Activated naive CD8-positive, alpha-beta T cell treated with anti-CD3 and anti-CD28 coated beads, Interleukin-2, amount 50 U/mL, for 24 hours (primary cell): ENCODE measurements around the gene AK9.
"Not testable (repeated sequence)": the region's sequence is repeated elsewhere in the genome, so short reads cannot be mapped to it uniquely, and the experiment has no call there.

ENCODE experiments used
- ATAC-seq: fragments of 150-1000 bp; cut with Tn5 transposase; one replicate; pipeline ENCODE4 v1.10.0; 2021
- DNase-seq: peaks from one replicate; pipeline ENCODE4 v3.0.0; 2021
- H3K27ac Mint-ChIP-seq: one replicate; pipeline ENCODE4 v1.8.0; 2021; ENCODE audit warnings: mild to moderate bottlenecking, mixed read lengths
- H3K27me3 Mint-ChIP-seq: one replicate; pipeline ENCODE4 v1.8.0; 2021; ENCODE audit warnings: mixed read lengths
- H3K36me3 Mint-ChIP-seq: one replicate; pipeline ENCODE4 v1.8.0; 2021; ENCODE audit warnings: low read depth, mixed read lengths
- H3K4me1 Mint-ChIP-seq: one replicate; pipeline ENCODE4 v1.8.0; 2021; ENCODE audit warnings: mixed read lengths
- H3K4me3 Mint-ChIP-seq: one replicate; pipeline ENCODE4 v1.8.0; 2021; ENCODE audit warnings: mild to moderate bottlenecking, moderate library complexity, mixed read lengths
- H3K9me3 Mint-ChIP-seq: one replicate; pipeline ENCODE4 v1.8.0; 2021; ENCODE audit warnings: mixed read lengths

AK9 gene

GRCh38 chr6:109625199-109625598, 65.8 kb downstream of the AK9 start:
- peaks cover 17% of the 10 kb centered on the region for H3K4me1 Mint-ChIP-seq
- H3K9me3 Mint-ChIP-seq: peaks cover 25% of the 10 kb centered on the region
- DNase-seq (no peak), ATAC-seq (no peak)
- H3K27me3 Mint-ChIP-seq: no peaks in the 10 kb centered on the region
- no peak overlapping the region for H3K27ac Mint-ChIP-seq
- no peak overlapping the region for H3K4me3 Mint-ChIP-seq
- peaks cover 6% of the 10 kb centered on the region for H3K36me3 Mint-ChIP-seq

- ATAC-seq (no peak), DNase-seq (no peak)
- Mint-ChIP-seq H3K4me3 (no peak overlapping the region), H3K36me3 (peaks cover 6% of the 10 kb centered on the region), H3K27ac (no peak overlapping the region), H3K4me1 (peaks cover 8% of the 10 kb centered on the region), H3K9me3 (peaks cover 24% of the 10 kb centered on the region), H3K27me3 (no peaks in the 10 kb centered on the region)
Measured at GRCh38 chr6:109623288-109623687, 67.7 kb downstream of the AK9 start.

- H3K9me3 Mint-ChIP-seq: no peaks in the 10 kb centered on the region
- peaks cover 4% of the 10 kb centered on the region for H3K4me1 Mint-ChIP-seq
- DNase-seq (no peak), ATAC-seq (no peak)
- H3K36me3 Mint-ChIP-seq: peaks cover 16% of the 10 kb centered on the region
- H3K27me3 Mint-ChIP-seq: no peaks in the 10 kb centered on the region
- no peak overlapping the region for H3K4me3 Mint-ChIP-seq
- no peak overlapping the region for H3K27ac Mint-ChIP-seq
Measured at GRCh38 chr6:109612268-109612667, 78.7 kb downstream of the AK9 start.

GRCh38 chr6:109611502-109611901, 79.5 kb downstream of the AK9 start:
- H3K4me1 Mint-ChIP-seq: peaks cover 4% of the 10 kb centered on the region
- no peak overlapping the region for H3K4me3 Mint-ChIP-seq
- peaks cover 16% of the 10 kb centered on the region for H3K36me3 Mint-ChIP-seq

DNA sequence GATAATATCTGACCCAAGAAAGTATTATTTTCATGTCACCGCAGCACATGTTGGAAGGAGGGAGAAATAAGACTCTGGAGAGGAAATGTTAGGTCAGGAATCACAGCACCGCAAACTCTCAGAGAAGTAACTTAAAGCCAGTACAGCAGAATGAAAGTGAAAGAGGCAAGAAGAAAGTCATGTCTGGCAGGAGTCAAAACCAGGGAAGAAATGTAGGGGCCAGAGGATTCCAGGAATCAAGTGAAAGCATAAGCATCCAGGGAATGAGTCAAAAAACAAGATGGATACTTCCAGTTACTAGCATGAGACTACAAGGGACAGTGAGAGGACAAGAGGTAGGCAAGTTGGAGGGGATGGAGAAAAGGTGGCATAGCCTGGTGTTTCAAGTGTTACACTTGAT, 80.4 kb downstream of the AK9 start:
- Mint-ChIP-seq H3K36me3 (peaks cover 18% of the 10 kb centered on the region), H3K4me1 (peaks cover 4% of the 10 kb centered on the region), H3K9me3 (no peaks in the 10 kb centered on the region), H3K27ac (no peak overlapping the region), H3K4me3 (no peak overlapping the region), H3K27me3 (no peaks in the 10 kb centered on the region)
- DNase-seq (no peak), ATAC-seq (no peak)

More at GRCh38 chr6:109611502-109611901, 79.5 kb downstream of the AK9 start:
- Mint-ChIP-seq H3K27ac (no peak overlapping the region), H3K9me3 (no peaks in the 10 kb centered on the region), H3K27me3 (no peaks in the 10 kb centered on the region)
- DNase-seq (no peak), ATAC-seq (no peak)

DNA sequence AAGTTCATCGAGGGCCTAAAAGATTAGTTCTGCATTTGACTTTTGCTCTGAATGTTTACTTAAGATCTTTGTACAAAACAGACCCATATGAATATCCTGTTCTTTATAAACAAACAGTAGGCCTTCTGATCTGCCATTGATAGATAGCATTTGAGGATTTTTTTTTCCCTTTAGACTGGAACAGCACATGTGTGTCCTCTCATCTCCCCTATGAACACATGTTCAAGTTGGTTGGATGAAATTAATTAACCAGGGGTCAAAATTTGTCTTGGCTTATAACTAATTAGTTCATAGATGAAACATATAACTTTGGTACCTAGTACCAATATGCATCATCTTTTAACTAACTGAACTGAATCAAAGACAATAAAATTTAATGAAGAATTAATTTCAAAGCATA, 81.3 kb downstream of the AK9 start:
- H3K9me3 Mint-ChIP-seq: no peaks in the 10 kb centered on the region
- peaks cover 4% of the 10 kb centered on the region for H3K4me1 Mint-ChIP-seq
- H3K27me3 Mint-ChIP-seq: no peaks in the 10 kb centered on the region
- DNase-seq (no peak), ATAC-seq (no peak)
- no peak overlapping the region for H3K4me3 Mint-ChIP-seq
- no peak overlapping the region for H3K27ac Mint-ChIP-seq
- H3K36me3 Mint-ChIP-seq: peaks cover 18% of the 10 kb centered on the region

GRCh38 chr6:109606359-109606758, 84.6 kb downstream of the AK9 start:
- Mint-ChIP-seq H3K9me3 (peaks cover 5% of the 10 kb centered on the region), H3K36me3 (peaks cover 17% of the 10 kb centered on the region)
- no peak for ATAC-seq

GRCh38 chr6:109595998-109596397, 95.0 kb downstream of the AK9 start:
- no peak overlapping the region for H3K27ac Mint-ChIP-seq
- DNase-seq: peak; percentile 5
- peaks cover under 1% of the 10 kb centered on the region for H3K4me1 Mint-ChIP-seq
- no peak overlapping the region for H3K4me3 Mint-ChIP-seq
- no peak for ATAC-seq
- no peaks in the 10 kb centered on the region for H3K27me3 Mint-ChIP-seq
- H3K9me3 Mint-ChIP-seq: peaks cover 22% of the 10 kb centered on the region
- H3K36me3 Mint-ChIP-seq: peaks cover 6% of the 10 kb centered on the region

More at GRCh38 chr6:109606359-109606758, 84.6 kb downstream of the AK9 start:
- no peak for DNase-seq
- Mint-ChIP-seq H3K4me1 (peaks cover 4% of the 10 kb centered on the region), H3K27ac (no peak overlapping the region), H3K4me3 (no peak overlapping the region), H3K27me3 (no peaks in the 10 kb centered on the region)

DNA sequence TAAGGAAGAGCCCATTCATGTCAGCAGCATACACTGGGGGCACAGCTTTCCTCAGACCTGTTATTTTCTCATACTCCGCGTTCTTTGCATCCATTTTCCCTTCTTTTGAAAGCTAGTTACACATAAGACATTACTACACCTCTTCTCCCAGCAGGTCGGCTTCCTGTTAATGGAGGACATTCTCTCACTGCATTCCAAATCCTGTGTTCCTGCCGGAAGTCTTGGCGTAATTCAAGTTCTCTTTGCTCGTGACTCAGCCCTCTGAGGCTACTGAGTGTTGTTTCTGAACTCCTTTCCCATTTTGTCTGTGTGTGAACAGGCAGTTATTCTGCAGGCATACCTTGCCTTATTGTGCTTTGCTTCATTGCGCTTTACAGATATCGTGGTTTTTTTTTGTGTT, 110.5 kb downstream of the AK9 start:
- no peak for DNase-seq
- H3K27ac Mint-ChIP-seq: no peak overlapping the region
- peaks cover 4% of the 10 kb centered on the region for H3K36me3 Mint-ChIP-seq
- H3K9me3 Mint-ChIP-seq: no peaks in the 10 kb centered on the region
- no peak overlapping the region for H3K4me3 Mint-ChIP-seq
- H3K4me1 Mint-ChIP-seq: no peaks in the 10 kb centered on the region
- ATAC-seq: no peak
- no peaks in the 10 kb centered on the region for H3K27me3 Mint-ChIP-seq

DNA sequence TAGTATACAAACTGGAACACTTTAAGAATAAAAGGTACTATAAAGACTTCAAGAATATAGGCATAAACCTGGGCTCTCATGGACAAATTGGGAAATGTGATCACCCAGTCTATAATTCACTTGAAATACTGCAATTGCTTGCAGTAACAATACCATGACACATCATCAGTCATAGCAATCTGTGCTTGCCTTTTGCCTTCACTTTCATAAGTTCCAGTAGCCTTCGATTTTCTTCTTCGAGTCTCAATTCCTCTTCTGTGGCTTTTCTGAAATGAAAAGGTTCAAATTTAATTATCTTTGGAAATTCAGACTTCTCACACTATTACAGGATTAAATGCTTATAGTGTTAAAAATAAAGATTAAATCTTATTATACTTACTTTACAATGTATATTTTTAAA, 111.6 kb downstream of the AK9 start:
- Mint-ChIP-seq H3K4me1 (no peaks in the 10 kb centered on the region), H3K27me3 (no peaks in the 10 kb centered on the region), H3K36me3 (peaks cover 4% of the 10 kb centered on the region), H3K9me3 (no peaks in the 10 kb centered on the region), H3K4me3 (no peak overlapping the region), H3K27ac (no peak overlapping the region)
- ATAC-seq: no peak
- DNase-seq: no peak

DNA sequence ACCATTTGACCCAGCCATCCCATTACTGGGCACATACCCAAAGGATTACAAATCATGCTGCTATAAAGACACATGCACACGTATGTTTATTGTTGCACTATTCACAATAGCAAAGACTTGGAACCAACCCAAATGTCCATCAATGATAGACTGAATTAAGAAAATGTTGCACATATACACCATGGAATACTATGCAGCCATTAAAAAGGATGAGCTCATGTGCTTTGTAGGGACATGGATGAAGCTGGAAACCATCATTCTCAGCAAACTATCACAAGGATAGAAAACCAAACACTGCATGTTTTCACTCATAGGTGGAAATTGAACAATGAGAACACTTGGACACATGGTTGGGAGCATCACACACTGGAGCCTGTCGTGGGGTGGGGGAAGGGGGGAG, 121.1 kb downstream of the AK9 start:
- ATAC-seq, H3K27me3 Mint-ChIP-seq, H3K4me3 Mint-ChIP-seq, DNase-seq, H3K9me3 Mint-ChIP-seq, H3K36me3 Mint-ChIP-seq, H3K4me1 Mint-ChIP-seq, H3K27ac Mint-ChIP-seq: not testable (repeated sequence)

- ATAC-seq (no peak), DNase-seq (no peak)
- Mint-ChIP-seq H3K27me3 (no peaks in the 10 kb centered on the region), H3K36me3 (peaks cover 17% of the 10 kb centered on the region), H3K4me3 (no peak overlapping the region), H3K27ac (no peak overlapping the region), H3K9me3 (peaks cover 12% of the 10 kb centered on the region), H3K4me1 (no peaks in the 10 kb centered on the region)
Measured at GRCh38 chr6:109561844-109562243, 129.2 kb downstream of the AK9 start.

DNA sequence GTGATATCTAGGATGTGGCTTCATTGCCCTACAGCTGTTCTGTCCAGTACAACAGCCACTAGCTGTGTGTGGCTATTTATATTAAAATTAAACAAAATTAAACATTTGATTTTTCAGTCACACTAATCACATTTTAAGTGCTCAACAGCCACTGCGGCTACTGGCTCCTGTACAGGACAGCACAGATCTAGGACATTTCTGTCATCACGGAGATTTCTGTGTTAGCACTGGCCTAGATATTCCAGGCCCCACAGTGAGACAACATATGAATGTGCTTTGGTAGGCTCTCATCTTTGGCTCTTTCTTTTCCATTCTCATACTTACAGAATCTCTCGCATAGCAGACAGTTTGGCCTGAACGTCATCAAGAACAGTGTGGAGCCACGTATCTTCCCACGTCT, 159.6 kb downstream of the AK9 start:
- no peak overlapping the region for H3K27ac Mint-ChIP-seq
- H3K4me1 Mint-ChIP-seq: no peaks in the 10 kb centered on the region
- ATAC-seq (no peak), DNase-seq (no peak)
- H3K36me3 Mint-ChIP-seq: no peaks in the 10 kb centered on the region
- no peaks in the 10 kb centered on the region for H3K9me3 Mint-ChIP-seq
- no peaks in the 10 kb centered on the region for H3K27me3 Mint-ChIP-seq
- H3K4me3 Mint-ChIP-seq: no peak overlapping the region

GRCh38 chr6:109527989-109528388, 163.0 kb downstream of the AK9 start:
- Mint-ChIP-seq H3K4me3 (no peak overlapping the region), H3K36me3 (peaks cover 6% of the 10 kb centered on the region), H3K9me3 (no peaks in the 10 kb centered on the region), H3K27ac (no peak overlapping the region), H3K27me3 (no peaks in the 10 kb centered on the region), H3K4me1 (no peaks in the 10 kb centered on the region)
- no peak for DNase-seq
- ATAC-seq: no peak

DNA sequence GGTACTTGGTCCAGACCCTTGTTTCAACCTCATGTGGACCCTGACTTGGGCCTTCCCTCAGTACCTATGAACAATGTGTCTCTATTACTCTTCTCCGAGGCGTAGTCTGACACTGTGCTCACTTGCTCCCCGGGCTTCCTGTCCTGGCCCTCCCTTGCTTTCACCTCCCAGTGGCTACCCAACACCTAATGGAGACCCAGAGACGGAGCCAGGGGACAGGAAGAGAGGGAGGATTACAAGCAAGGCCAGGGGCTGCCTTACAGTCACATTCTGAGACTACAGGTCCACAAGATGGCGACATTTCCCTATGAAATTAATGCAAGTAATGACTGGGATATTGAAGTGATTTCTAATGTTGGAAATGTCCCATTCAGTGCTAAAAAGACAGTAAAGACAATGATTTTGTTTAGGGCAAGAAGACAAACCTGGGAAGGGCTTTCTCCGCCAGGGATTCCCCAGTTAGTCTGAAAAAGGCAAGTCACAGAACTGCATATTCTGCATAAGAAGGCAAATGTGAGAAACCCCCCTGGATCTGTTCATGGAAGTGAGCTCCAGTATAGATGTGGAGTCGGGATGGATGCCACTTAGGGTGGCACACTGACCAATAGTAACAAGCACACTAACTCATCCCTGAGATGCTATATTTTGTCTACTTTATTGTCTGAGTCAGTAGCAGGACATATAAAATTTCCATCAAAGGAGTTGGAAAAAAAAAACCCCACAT, 163.9 kb downstream of the AK9 start:
- H3K27ac Mint-ChIP-seq: no peak overlapping the region

DNA sequence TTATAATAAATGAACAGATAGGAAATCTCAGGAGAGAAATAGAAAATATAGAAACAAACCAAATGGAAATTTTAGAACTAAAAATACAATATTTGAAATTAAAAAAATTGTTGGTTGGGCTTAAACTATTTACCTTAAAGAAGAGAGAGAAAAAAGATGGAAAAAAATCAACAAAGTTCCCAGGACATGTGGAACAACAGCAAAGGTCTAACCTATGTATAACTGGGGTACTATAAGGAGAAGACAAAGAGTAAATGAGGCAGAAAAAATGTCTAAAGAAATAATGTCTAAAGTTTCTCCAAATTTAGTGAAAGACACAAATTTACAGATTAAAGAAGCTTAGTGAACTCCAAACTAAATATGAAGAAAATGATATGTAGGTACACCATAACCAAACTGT, 166.9 kb downstream of the AK9 start:
- Mint-ChIP-seq H3K27ac (no peak overlapping the region), H3K36me3 (peaks cover 6% of the 10 kb centered on the region), H3K9me3 (no peaks in the 10 kb centered on the region), H3K4me3 (no peak overlapping the region), H3K27me3 (no peaks in the 10 kb centered on the region), H3K4me1 (no peaks in the 10 kb centered on the region)
- DNase-seq (no peak), ATAC-seq (no peak)

More for the DNA sequence above, 163.9 kb downstream of the AK9 start:
- no peaks in the 10 kb centered on the region for H3K27me3 Mint-ChIP-seq
- H3K4me1 Mint-ChIP-seq: no peaks in the 10 kb centered on the region
- H3K9me3 Mint-ChIP-seq: no peaks in the 10 kb centered on the region
- H3K36me3 Mint-ChIP-seq: peaks cover 6% of the 10 kb centered on the region
- H3K4me3 Mint-ChIP-seq: no peak overlapping the region
- ATAC-seq: peak; percentile 84
- peak; percentile 44 for DNase-seq
